ENCODE data around the gene SLC16A11. TPM values are rescaled to one million over a fixed set of nuclear protein-coding genes. Genes with fewer than 3 reads are reported as not detected.
"Not testable (repeated sequence)": the region's sequence is repeated elsewhere in the genome, so short reads cannot be mapped to it uniquely, and the experiment has no call there.

The SLC16A11 gene
- total RNA-seq, 4 donors from 2014 or later: 5.4 to 43.9 (median 18.8) TPM

GRCh38 chr17:7056386-7056785 is 12.5 kb upstream of the SLC16A11 start:
- H3K27me3 ChIP-seq: no peaks in the 10 kb centered on the region
- no peaks in the 10 kb centered on the region for H3K36me3 ChIP-seq
- H3K4me1 ChIP-seq: no peaks in the 10 kb centered on the region
- intact Hi-C loops (cut with DNase I): no loop called here
- H3K27ac ChIP-seq: no peak overlapping the region
- no peak overlapping the region for H3K4me3 ChIP-seq (replicated peaks in 1 of 3)
- WGBS, 2 donors: 80 to 85% methylated on average over 4 of the region's 4 CpGs
- TF ChIP-seq POLR2A (IDR thresholded peaks at IDR 0.05) (no peak), CTCF (IDR thresholded peaks at IDR 0.05) (no peak)
- DNase-seq: no peak
- no peaks in the 10 kb centered on the region for H3K9me3 ChIP-seq

DNA sequence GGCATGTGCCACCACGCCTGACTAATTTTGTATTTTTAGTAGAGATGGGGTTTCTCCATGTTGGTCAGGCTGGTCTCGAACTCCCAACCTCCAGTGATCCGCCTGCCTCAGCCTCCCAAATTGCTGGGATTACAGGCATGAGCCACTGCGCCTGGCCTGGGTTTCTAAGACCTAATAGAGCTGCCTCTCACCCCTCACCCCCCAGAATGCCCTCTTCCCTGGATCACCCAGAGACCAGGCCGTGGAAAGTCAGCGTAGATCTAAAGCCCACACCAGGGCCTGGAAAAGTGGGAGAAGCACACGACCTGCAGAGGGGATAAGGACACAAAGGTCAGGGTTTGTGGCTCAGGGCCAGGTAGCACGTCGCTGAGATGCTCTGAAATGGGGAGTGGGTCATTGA is 6.7 kb upstream of the SLC16A11 start:
- not testable (repeated sequence) for H3K4me3 ChIP-seq (replicated peaks in 1 of 3); H3K9me3 ChIP-seq; H3K27ac ChIP-seq; DNase-seq; H3K36me3 ChIP-seq; H3K27me3 ChIP-seq
- WGBS, 2 donors: 84 to 94% methylated on average over 7 to 8 of the region's 9 CpGs
- intact Hi-C loops (cut with DNase I): loop anchor here (2.0 to 5.0 kb wide), 2 partner anchors 86 to 127 kb away; partner anchors contain the start of gene ASGR1
- H3K4me1 ChIP-seq: peaks cover 6 to 11% of the 10 kb centered on the region in 2 donors

- Histone ChIP-seq H3K9me3 (no peaks in the 10 kb centered on the region), H3K36me3 (no peaks in the 10 kb centered on the region), H3K4me1 (peaks cover 6 to 17% of the 10 kb centered on the region in 2 donors), H3K4me3 (replicated peaks in 1 of 3) (no peak overlapping the region), H3K27ac (no peak overlapping the region), H3K27me3 (no peaks in the 10 kb centered on the region)
- intact Hi-C loops (cut with DNase I): no loop called here
- TF ChIP-seq POLR2A (IDR thresholded peaks at IDR 0.05) (no peak), CTCF (IDR thresholded peaks at IDR 0.05) (no peak)
- WGBS, 2 donors: 84 to 90% methylated on average over 6 of the region's 6 CpGs
- no peak for DNase-seq
Measured at GRCh38 chr17:7048968-7049367, 5.1 kb upstream of the SLC16A11 start.

DNA sequence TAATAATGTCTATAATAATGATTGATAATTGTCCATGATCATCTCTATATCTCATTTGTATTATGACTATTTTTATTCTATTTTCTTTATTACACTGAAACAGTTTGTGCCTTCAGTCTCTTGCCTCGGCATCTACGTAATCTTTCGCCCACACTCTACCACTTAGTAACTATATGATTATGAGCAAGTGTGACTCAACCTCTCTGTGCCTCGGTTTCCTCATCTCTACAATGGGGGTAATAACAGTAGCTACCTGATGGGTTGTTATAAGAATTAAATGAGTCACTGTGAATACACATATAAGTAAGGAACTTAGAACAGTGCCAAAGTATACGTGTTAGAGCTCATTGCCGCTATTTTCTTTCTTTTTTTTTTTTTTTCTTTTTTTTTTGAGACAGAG is 3.7 kb upstream of the SLC16A11 start:
- intact Hi-C loops (cut with DNase I): no loop called here
- Histone ChIP-seq H3K27me3 (no peaks in the 10 kb centered on the region), H3K4me3 (replicated peaks in 1 of 3) (no peak overlapping the region), H3K9me3 (no peaks in the 10 kb centered on the region), H3K36me3 (no peaks in the 10 kb centered on the region), H3K4me1 (peaks cover 14 to 31% of the 10 kb centered on the region in 2 donors), H3K27ac (peak overlapping the region; percentile 76 to 96 (median 90))
- TF ChIP-seq POLR2A (IDR thresholded peaks at IDR 0.05): no peak
- TF ChIP-seq CTCF (IDR thresholded peaks at IDR 0.05): no peak
- 85 to 88% methylated on average over 6 of the region's 6 CpGs for WGBS, 2 donors
- DNase-seq: no peak

DNA sequence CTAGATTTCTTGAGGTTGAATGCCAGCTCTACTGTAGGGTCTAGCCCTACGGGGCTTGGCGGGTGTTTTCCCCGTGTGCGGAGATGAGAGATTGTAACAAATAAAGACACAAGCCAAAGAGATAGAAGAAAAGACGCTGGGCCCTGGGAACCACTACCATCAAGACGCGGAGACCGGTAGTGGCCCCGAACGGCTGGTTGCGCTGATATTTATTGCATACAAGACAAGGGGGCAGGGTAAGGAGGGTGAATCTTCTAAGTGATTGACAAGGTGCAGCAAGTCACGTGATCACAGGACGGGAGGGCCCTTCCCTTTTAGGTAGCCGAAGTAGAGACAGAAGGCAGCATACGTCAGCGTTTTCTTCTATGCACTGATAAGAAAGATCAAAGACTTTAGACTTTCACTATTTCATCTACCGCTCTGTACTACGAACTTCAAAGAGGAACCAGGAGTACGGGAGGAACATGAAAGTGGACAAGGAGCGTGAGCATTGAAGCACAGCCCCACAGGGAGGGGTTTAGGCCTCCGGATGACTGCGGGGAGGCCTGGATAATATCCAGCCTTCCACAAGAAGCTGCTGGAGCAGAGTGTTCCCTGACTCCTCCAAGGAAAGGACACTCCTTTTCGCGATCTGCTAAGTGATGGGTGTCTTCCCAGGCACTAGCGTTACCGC is 3.0 kb upstream of the SLC16A11 start:
- 14 to 16% methylated on average over 26 of the region's 26 CpGs for WGBS, 2 donors
- intact Hi-C loops (cut with DNase I); H3K9me3 ChIP-seq; H3K27me3 ChIP-seq; H3K36me3 ChIP-seq: not testable (repeated sequence)
- peak overlapping the region; percentile 76 to 96 (median 90) for H3K27ac ChIP-seq
- TF ChIP-seq POLR2A (IDR thresholded peaks at IDR 0.05): peak in 1 of 2 donors; percentile 41
- peak; percentile 60 to 72 for DNase-seq
- H3K4me1 ChIP-seq: peaks cover 21 to 39% of the 10 kb centered on the region in 2 donors
- H3K4me3 ChIP-seq (replicated peaks in 1 of 3): peak overlapping the region in 1 of 3 donors; percentile 20

DNA sequence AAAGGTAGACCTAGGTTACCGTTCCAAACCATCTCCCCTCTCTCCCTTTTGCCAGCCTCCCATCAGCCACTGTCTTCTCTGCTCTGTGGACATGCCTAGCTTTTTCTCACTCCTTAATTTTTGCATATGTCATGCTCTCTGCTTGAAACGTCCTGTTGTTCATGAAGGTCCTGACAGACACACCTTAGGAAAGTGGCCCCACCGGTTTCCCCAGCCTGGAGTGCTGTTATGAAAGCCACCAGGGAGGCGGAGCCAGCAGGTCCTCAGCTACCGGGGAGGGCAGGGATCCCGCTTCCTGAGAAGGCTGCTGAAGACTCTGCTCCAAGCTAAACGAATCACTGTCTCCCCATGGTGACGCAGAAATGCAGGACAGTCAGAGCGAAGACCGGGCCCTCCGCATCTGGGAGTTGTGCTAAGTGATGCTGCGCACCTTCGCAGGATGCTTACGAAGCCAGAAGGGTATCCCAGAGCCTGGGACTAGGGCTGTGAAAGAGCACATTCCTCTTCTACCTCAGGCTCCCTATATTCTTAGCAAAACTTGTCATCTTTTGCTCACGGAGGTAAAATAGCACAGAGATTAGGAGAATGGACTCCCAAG is 2.3 kb upstream of the SLC16A11 start:
- Histone ChIP-seq H3K4me1 (peaks cover 22 to 40% of the 10 kb centered on the region in 2 donors), H3K27me3 (no peaks in the 10 kb centered on the region), H3K36me3 (no peaks in the 10 kb centered on the region), H3K4me3 (replicated peaks in 1 of 3) (peak overlapping the region in 1 of 3 donors; percentile 20), H3K27ac (peak overlapping the region; percentile 76 to 96 (median 90)), H3K9me3 (no peaks in the 10 kb centered on the region)
- TF ChIP-seq CTCF (IDR thresholded peaks at IDR 0.05): peak in 1 of 6 experiments; percentile 15
- peak in 1 of 2 donors; percentile 78 for TF ChIP-seq POLR2A (IDR thresholded peaks at IDR 0.05)
- intact Hi-C loops (cut with DNase I): no loop called here
- peak; percentile 98 for DNase-seq
- 12% methylated on average over 14 to 15 of the region's 15 CpGs for WGBS, 2 donors
